HTERT RPE-1 (cell line): Measurements from ENCODE around the gene GNG4.
"Not testable (repeated sequence)": the region's sequence is repeated elsewhere in the genome, so short reads cannot be mapped to it uniquely, and the experiment has no call there.

Source experiments
- in situ Hi-C: fragments of 300-500 bp; cut with MboI; formaldehyde crosslinking; loops from 4 replicates; pipeline ENCODE4 v1.14.3; 2020; ENCODE audit warnings: low sequenced_read_pairs

GNG4 gene

DNA sequence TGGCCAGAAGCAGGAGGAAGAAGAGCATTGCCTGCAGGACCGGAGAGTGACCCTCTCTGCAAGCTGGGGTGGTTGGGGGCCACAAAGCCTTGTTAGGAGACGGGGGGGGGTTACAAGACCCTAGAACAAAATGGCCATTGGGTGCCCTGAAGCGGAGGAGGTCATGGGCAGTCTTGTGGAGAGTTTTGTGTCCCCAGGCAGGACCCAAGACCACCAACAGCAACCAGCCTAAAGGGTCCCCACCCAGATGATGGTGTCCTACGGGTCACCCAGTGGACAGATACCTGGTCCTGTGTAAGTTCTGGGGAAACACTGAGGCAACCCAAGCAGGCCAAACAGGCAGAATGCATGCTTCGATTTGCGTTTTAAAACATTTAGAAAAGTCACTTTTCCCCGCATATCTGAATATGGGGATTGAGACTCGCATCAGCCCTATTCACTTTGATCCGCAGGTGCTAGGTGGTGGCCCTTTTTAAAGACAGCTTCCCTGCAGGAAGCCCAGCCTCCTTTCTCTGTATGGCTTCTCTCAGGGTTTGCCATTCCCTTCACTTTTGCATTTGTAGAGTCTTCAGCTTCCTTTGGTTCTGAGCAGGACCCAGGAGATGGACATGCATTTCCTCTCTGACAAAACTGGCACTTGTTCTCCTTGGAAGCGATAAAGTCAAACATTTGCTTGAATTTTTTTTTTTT is 21.1 kb downstream of the GNG4 start:
- in situ Hi-C loops: no loop called here

DNA sequence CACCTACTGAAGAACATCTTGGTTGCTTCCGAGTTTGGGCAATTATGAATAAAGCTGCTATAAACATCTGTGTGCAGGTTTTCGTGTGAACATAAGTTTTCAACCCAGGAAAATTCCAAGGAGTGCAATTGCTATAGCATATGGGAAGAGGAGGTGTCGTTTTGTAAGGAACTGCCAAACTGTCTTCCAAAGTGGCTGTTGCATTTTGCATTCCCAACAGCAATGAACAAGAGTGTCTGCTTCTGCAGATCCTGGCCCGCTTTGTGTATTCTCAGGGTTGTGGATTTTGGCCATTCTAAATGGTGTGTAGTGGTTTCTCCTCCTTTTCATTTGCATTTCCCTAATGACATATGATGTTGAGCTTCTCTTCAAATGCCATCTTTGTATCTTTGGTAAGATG is 23.8 kb downstream of the GNG4 start:
- in situ Hi-C loops: no loop called here

DNA sequence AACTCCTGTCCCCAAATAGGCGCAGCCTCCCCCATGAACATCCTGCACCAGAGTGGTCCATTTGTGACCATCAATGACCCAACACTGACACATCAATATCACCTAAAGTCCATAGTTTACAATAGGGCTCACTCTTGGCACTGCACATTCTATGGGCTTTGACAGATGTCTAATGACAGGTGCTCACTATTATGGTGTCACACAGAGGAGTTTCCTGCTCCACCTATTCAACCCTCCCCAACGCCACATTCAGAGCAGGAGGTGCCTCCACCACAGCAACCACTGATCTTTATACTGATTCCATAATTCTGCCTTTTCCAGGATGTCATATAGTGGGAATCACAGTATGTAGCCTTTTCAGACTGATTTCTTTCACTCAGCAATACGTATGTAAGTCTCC is 24.2 kb downstream of the GNG4 start:
- in situ Hi-C loops: no loop called here

DNA sequence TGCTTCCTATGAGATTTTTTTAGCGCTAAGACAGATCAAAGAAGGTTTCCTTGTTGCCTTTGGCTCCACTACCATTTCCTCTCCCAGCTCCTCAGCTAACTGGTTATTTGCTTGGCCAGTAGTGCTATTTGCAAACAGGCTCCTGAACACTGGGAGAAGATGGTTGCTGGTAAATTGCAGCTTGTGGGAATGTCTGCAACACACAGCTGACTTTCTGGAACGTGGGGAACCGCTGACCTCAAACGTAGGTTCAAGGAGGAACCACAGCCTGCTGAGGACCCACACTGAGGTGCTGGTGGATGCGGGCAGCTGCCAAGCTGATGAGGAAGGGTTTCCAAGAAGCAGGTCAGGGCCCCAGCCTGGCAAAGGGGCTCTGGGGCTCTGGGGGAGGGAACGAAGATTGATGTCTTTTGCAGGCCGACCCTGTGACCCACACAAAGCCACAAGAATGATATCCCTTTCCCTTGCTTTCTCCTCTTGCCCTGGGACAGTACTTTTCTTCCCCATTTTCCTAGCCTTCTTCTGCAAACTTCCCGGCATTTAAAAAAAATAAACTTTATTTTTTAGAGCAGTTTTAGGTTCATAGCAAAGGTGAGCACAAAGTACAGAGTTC is 24.8 kb downstream of the GNG4 start:
- in situ Hi-C loops: no loop called here

DNA sequence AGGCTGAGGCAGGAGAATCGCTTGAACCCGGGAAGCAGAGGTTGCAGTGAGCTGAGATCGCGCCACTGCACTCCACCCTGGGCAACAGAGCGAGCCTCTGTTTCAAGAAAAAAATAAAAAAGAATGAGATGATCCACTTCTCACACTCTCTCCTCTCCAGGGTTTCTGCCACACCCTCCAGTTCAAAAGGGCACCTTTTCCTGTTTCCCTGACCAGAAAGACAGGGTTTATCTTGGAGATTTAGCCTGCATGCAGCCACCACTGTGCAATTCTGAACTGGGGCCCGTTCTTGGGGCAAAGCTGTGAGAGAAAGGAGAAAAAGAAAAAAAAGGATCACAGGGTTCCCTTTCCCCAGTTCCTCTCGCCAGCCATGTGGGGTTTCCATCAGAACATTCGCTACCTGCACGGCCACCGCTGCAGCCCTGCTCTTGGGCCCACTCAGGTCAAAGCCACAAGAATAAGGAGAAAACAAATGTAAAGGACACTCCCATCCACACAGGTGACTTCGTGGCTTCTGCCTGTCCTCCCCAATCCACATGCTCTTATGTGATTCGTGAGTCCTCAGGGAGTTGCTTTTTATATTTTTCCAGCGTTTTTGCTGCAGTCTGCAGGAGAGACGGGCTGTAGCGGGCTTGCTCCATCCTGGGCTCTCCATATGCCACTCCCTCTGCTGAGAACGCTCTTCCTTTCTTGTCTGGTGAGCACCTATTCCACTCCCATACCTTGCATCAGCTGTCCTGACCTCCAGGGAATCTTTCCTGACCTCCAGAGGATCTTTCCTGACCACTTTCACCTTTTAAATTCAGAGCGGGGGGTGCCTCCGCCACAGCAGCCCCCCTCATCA is 26.4 kb downstream of the GNG4 start:
- in situ Hi-C loops: no loop called here

DNA sequence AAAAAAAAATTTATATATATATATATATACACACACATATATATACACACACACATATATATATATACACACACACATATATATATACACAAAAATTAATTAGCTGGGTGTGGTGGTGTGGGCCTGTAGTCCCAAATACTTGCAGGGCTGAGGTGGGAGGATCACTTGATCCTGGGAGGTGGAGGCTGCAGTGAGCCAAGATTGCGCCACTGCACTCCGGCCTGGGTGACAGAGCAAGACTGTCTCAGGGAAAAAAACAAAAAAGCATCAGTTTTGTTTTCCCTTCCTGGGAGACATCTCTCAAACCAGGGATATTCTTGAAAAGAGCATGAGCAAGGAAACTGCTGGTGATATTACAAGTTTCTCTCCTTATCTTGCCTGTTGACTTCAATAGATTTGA is 30.4 kb downstream of the GNG4 start:
- in situ Hi-C loops: not testable (repeated sequence)

DNA sequence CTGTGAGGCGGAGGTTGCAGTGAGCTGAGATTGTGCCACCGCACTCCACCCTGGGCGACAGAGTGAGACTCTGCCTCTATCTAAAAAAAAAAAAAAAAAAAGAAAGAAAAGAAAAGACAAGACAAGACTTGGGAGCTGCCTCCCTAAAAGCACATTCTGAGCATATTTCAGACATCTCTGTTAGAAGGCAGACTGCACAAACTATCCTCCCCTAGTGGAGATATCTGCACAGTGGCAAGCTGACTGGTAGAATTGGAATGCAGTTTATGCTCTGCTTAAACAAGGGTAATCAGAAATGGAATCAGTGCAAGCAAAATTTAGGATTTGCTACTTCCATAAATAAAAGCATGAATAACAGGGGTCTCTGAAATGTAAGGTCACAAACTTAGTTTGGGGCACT is 31.8 kb downstream of the GNG4 start:
- in situ Hi-C loops: no loop called here

DNA sequence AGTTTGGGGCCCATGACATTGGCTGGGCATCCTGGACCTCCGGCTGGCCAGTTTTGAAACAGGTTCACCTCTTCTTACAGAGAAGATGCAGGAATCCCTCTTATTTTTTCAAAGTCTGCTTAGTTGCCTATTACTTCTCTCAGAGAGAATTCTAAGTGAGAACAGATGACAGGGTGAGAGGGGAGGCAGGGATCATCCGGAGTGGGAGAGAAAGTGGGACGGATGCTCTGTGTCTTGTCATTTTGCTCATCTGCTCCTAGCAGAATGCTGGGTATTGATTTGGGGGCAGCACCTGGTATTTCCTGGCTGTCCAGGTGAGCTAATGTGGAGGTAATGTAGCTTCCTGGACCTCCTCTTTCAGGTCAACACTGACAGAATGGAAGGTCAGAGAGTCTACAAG is 32.4 kb downstream of the GNG4 start:
- in situ Hi-C loops: no loop called here

DNA sequence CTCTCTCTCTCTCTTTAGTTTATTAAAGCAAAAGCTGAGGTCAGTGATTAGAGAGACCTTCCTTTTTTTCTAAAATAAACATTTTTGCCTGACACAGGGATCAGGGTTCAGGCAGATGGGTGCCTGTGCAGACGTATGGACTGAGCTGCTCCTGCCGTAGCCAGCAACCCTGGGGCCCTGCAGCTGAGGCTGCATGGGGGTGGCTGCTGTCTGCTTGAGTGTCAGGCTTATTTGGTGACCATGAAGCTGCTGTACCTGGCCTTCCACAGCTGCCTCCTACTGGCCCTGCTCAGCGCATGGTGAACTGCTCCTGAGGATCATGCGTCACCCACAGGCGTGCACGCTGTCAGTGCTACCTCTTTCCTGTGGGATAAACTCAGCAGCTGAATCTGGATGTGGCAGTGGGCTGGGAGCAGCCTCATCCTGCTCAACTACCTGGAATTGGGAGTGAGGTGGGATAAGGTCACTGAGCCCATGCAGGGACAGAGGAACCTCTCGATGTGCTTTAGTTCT is 35.1 kb downstream of the GNG4 start:
- in situ Hi-C loops: no loop called here

DNA sequence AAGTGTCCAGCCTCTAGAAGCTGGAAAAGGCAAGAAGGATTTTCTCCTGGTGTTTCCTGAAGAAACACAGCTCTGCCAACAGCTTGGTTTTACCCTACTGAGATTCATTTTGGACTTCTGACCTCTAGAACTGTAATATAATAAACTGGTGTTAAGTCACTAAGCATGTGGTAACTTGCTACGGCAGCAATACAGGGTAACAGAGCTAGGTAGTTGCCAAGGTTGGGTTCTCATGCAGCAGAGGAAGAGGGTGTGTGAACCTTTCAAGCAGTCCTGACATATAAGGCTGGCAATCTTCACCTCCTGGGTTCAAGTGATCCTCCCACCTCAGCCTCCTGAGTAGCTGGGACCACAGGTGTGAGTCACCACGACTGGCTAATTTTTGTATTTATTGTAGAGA is 36.0 kb downstream of the GNG4 start:
- in situ Hi-C loops: no loop called here

DNA sequence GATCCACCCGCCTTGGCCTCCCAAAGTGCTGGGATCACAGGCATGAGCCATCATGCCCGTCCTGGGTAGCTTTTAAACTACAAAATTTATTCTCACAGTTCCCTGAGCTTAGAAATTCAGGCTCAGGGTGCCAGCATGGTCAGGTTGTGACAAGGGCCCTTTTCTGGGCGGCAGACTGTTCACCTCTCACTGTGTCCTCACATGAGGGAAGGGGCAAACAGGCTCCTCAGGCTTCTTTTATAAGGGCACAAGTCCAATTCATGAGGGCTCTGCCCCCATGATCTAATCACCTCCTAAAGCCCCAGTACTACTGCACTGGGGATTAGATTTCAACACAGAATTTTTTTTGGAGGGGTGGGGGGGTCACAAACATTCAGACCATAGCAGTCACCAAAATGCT is 36.8 kb downstream of the GNG4 start:
- in situ Hi-C loops: no loop called here

DNA sequence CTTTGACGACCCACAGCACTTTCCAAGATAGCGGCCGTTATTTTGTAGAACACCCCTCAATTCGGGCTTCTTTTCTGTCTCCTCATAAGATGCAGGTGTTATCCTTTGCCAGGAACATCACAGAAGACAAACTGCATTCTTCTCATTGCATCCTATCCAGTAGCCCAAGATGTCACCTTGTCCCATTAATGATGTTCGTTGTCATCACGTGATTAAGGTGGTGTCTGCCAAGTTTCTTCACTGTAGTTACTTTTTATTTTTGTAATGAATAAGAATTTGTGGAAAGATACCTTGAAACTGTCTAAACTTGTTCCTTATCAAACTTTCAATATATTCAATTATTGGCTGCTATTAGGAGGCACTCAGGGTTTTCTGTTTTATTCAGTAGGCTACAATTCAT is 39.4 kb downstream of the GNG4 start:
- in situ Hi-C loops: no loop called here

DNA sequence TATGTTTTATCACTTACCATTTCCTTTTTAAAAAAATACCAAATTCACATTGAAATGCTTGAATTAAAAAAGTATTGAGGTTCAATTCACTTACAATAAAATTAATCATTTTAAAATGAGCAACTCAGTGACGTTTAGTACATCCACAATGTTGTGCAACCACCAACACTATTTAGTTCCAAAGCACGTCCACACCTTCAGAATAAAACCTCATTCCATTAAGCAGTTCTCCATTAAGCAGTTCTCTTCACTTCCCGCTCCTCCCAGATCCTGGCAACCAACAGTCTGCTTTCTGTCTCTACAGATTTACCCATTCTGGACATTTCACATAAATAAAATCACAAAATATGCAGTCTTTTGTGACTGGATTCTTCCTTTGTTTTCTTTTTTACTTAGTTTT is 41.3 kb downstream of the GNG4 start:
- in situ Hi-C loops: no loop called here

DNA sequence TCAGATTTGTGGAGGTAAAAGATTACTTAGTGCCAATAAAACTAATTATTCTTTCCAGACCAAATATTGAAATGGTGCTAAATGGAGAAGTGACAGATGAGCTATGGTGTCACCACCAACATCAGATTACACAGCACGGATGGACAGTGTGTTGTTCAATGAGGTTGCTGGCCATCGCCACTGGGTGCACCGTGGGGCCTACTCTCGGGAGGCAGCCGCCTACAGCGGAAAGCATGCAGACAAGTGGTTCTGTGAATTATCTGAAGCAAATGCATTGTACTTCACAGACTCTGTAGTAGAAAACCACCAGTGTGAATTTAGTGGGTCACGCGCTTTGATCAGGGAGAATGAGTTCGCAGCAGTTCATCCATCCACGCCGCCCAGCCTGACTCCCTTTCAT is 42.3 kb downstream of the GNG4 start:
- in situ Hi-C loops: no loop called here

DNA sequence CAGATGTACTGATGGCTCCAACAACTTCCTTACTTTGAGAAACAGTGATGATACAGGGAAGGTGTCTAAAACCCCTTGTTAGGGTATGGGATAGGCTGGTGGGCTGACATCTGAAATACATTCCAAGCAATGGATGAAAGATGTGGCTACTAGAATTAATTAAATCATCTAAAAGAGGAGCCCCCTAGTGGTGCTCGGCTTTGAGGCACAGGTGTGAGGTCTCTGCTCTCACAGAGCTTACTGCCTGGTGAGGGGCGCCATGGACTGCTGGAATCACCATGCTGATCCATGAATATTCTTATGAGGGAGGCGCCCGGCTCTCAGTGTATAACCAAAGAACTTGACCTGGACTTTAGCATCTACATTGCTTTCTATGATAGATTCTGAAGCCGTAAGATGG is 48.5 kb downstream of the GNG4 start:
- in situ Hi-C loops: no loop called here

DNA sequence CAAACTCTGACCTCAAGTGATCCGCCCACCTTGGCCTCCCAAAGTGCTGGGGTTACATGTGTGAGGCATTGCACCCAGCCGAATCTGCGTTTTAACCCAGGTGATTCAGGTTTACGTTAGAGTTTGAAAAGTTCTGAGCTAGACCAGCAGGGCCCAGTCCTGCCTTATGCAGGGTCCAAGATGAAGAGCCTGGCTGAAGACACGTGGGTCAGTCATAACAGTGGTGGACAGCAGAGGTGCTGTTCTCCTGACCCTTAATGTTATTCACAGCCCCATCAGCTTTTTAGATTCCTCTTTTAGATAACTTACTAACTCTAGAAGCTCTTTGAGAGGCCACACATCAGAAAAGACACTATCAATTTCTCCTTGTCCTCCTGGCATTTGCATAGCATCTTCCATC is 50.0 kb downstream of the GNG4 start:
- in situ Hi-C loops: no loop called here

DNA sequence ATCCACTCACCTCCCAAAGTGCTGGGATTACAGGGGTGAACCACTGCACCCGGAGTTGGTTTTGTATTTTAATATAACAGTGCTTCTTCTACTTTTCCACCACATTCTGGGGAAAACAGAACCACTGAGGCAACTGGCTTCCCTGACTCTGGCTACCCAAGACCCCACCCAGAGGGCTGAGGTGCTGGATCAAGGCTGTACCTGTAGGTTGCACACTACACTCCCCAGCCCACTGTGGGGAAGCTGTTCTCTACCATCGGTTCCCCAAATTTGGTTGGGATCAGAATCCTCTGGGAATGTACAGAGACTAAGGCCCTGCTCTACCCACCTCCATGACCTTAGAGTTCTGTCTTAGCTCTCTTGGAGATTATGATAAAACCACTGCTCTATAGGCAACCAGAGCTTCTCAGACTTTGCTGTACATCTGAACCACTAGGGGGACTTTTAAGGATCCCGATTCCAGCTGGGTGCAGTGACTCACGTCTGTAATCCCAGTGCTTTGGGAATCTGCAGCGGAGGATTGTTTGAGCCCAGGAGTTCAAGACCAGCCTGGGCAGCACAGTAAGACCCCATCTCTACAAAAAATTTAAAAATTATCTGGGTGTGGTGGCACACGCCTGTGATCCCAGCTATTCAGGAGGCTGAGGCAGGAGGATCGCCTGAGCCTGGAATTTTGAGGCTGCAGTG is 51.6 kb downstream of the GNG4 start:
- in situ Hi-C loops: no loop called here

DNA sequence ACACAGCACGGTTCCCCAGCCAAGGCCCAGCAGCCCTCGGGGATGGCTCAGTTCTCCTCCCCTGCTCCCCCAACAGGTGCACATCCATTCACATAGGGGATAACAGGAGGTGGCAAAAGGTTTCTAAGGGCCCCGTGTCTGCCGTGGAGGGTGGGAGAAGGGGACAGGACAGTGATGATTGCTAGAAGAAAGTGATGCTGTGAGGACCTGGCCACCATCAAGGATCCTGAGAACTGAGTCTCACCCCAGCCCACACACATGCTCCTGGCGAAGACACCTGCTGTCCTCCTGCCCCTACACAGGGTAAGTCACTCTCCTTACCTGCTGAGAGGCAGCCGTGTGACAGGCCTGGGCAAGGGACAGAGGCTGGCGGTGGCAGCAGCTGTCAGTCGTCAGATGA is 54.5 kb downstream of the GNG4 start:
- in situ Hi-C loops: no loop called here

DNA sequence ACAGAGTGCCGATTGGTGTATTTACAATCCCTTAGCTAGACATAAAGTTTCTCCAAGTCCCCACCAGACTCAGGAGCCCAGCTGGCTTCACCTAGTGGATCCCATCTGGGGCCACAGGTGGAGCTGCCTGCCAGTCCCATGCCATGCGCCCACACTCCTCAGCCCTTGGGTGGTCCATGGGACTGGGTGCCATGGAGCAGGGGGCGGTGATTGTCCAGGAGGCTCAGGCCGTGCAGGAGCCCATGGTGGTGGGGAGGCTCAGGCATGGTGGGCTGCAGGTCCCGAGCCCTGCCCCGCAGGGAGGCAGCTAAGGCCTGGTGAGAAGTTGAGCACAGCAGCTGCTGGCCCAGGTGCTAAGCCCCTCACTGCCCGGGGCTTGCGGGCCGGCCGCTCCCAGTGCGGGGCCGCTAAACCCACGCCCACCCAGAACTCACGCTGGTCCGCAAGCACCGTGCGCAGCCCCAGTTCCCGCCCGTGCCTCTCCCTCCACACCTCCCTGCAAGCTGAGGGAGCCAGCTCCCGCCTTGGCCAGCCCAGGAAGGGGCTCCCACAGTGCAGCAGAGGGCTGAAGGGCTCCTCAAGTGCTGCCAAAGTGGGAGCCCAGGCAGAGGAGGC is 55.2 kb downstream of the GNG4 start:
- in situ Hi-C loops: not testable (repeated sequence)

DNA sequence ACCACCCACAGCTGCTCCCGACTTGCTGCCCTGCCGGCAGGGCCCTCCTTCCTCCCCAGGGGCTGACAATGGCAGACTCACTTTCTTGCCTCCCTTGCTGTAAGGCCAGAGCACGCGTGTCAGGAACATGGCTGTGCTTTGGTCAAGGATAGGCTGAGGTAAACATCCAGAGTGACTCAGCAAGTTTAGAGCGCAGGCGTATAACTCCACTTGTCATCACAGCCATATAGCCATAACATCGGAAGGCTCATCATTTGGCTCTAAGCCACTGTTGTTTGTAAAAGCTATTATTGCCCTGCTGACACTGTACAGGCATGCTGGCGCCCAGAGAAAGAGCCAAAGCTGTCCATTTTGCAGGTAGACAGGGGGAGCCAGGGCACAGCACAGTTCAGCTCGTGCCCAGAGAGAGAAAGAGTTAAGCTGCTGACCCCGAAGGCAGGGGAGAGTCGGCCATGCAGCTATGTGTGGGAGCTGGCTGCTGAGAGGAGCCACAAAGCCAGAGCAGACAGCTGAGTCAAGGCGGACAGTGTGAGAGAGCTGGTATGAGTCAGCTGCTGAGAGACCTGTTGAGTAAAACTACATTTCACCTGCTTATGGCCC is 60.6 kb downstream of the GNG4 start:
- in situ Hi-C loops: no loop called here

DNA sequence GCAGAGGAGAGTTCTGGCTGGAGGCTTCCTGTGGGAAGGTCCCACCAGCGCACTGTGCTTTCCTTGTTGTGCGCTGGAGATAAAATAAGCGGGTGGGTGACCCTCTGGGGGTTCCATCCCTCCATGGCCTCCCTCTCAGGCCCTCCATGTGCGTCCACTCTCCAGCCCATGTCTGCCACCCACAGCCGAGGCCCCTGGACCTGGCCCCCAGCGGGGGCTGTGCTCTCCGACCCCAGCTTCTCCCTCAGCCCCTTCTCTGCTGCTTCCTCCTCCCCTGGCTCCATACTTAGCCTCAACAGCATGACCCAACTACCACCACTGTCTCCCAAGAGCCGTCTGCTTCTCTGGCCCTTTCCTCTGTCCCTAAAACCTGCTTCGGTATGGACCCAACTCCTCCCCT is 61.4 kb downstream of the GNG4 start:
- in situ Hi-C loops: no loop called here
